ENCODE data around the gene PARD6G. TPM values are rescaled to one million over a fixed set of nuclear protein-coding genes. Genes with fewer than 3 reads are reported as not detected.

The PARD6G gene
- total and polyA plus RNA-seq, 2 experiments from 2014 or later = 6.9 to 18.5 TPM

DNA sequence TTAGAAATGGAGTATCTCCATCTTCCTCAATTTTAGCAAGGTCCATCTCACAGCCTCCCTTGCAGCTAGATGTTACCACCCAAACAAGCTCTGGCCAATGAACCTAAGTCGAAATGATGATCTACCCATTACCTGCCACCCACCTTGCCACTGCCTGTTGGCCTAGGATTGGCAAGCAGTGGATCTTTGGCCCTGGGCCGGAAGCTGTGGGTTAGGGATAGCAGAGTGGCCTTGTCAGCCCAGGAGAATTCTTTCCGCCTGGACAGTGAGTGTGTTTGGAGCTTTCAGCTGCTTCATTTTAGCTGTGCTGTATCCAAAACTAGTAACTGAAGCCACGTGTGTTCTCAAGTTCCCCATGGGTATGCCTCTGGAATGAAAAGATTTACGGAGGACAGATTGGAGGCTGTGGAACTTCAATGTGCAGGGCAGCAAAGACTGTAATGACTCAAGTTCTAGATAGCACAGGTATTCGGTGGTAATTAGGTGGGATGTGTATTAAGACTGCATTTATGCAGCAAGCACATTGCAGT lies 7.7 kb upstream of the PARD6G start (continued):
- no peak for TF ChIP-seq ZNF462 (CRISPR knock-in tag; IDR thresholded peaks at IDR 0.05)

GRCh38 chr18:80253871-80254492 lies 6.7 kb upstream of the PARD6G start:
- H3K79me2 ChIP-seq (replicated peaks; ENCODE audit: insufficient read depth) = no peaks in the 10 kb centered on the region
- Mint-ChIP-seq H3K36me3 (ENCODE audit: low read depth) (0 out of 3 replicates have a peak, but pooled peaks cover 6% of the 10 kb centered on the region), H3K4me3 (no peak overlapping the region), H3K9me3 (peaks cover 42% of the 10 kb centered on the region), H3K27ac (no peak overlapping the region), H3K4me1 (no peaks in the 10 kb centered on the region), H3K27me3 (ENCODE audit: insufficient read depth, low read depth, poor library complexity) (peaks cover 11% of the 10 kb centered on the region)
- H3K27me3 ChIP-seq (ENCODE audit: insufficient read depth) = no peaks in the 10 kb centered on the region
- no peaks in the 10 kb centered on the region for H3K36me3 ChIP-seq (ENCODE audit: insufficient read depth)
- ATAC-seq = peak; percentile 46
- no peak overlapping the region for H3K4me2 ChIP-seq
- no peak for DNase-seq (ENCODE audit: low spot score)
- H2AFZ ChIP-seq = no peak overlapping the region
- no peak overlapping the region for H3K4me3 ChIP-seq
- no peaks in the 10 kb centered on the region for H3K4me1 ChIP-seq (ENCODE audit: insufficient read depth)
- H3K27ac ChIP-seq (ENCODE audit: low read depth) = no peak overlapping the region
- H3K9me2 ChIP-seq (ENCODE audit: insufficient read depth) = no peaks in the 10 kb centered on the region; the same call in 1 of the 2 replicates
- H4K20me1 ChIP-seq (replicated peaks; ENCODE audit: insufficient read depth) = no peaks in the 10 kb centered on the region
- H3F3A ChIP-seq (replicated peaks; ENCODE audit: low read depth) = no peaks in the 10 kb centered on the region
- TF ChIP-seq ZNF462 (CRISPR knock-in tag; IDR thresholded peaks at IDR 0.05) (no peak), STAT1 (IDR thresholded peaks at IDR 0.05; ENCODE audit: unreplicated experiment) (no peak), EZH2phosphoT487 (IDR thresholded peaks at IDR 0.05; ENCODE audit: unreplicated experiment) (no peak), CREB1 (CRISPR knock-in tag; IDR thresholded peaks at IDR 0.05; ENCODE audit: low read depth) (no peak), ZNF114 (CRISPR knock-in tag; IDR thresholded peaks at IDR 0.05) (no peak), ZNF331 (CRISPR knock-in tag; IDR thresholded peaks at IDR 0.05; ENCODE audit: low read depth) (no peak), JUNB (IDR thresholded peaks at IDR 0.05; ENCODE audit: unreplicated experiment) (no peak)
